Ishikawa (cell line): ENCODE data around the gene PPFIBP2.

Source experiments
- CEBPB ChIP-seq: IDR thresholded peaks from 2 replicates; pipeline ENCODE4 v1.6.1; 2012
- EGR1 ChIP-seq: IDR thresholded peaks from 2 replicates; pipeline ENCODE4 v1.6.1; 2012
- EP300 ChIP-seq: IDR thresholded peaks from 2 replicates; pipeline ENCODE4 v1.6.1; 2012; ENCODE audit warnings: borderline replicate concordance
- MAX ChIP-seq: IDR thresholded peaks from 2 replicates; pipeline ENCODE4 v1.6.1; 2012
- RAD21 ChIP-seq: IDR thresholded peaks from 2 replicates; pipeline ENCODE4 v1.6.1; 2012; ENCODE audit warnings: low read depth
- TAF1 ChIP-seq: IDR thresholded peaks from 2 replicates; pipeline ENCODE4 v1.6.1; 2012; ENCODE audit warnings: low read depth, mild to moderate bottlenecking
- USF1 ChIP-seq: IDR thresholded peaks from 2 replicates; pipeline ENCODE4 v1.6.1; 2012
- YY1 ChIP-seq: IDR thresholded peaks from 2 replicates; pipeline ENCODE4 v1.6.1; 2012; ENCODE audit warnings: low read depth
- ZBTB7A ChIP-seq: IDR thresholded peaks from 2 replicates; pipeline ENCODE4 v1.6.1; 2012; ENCODE audit warnings: low read depth

- TF ChIP-seq EGR1 (no peak), YY1 (no peak), RAD21 (no peak), EP300 (no peak), MAX (no peak), ZBTB7A (no peak), TAF1 (no peak), USF1 (no peak), CEBPB (no peak)
Measured at GRCh38 chr11:7617032-7617431, 103.2 kb downstream of the PPFIBP2 start.
